ENCODE data around the gene FZR1. TPM values are rescaled to one million over a fixed set of nuclear protein-coding genes. Genes with fewer than 3 reads are reported as not detected.

The FZR1 gene
- polyA plus RNA-seq, 3 donors = 7.7 to 44.6 (median 9.4) TPM

- H3K36me3 Mint-ChIP-seq = no peaks in the 10 kb centered on the region
- Histone ChIP-seq H3K4me1 (ENCODE audit: control insufficient read depth in 1 of 2, insufficient read depth in 2 of 2, low read length in 2 of 2) (peaks cover 5 to 11% of the 10 kb centered on the region in 2 donors), H4K20me1 (ENCODE audit: insufficient read depth, low read length) (no peaks in the 10 kb centered on the region), H3K4me3 (replicated peaks in 1 of 3; ENCODE audit: low read depth in 2 of 3, low read length in 3 of 3) (no peak within 1 kb of the TSS), H3K4me2 (replicated peaks; ENCODE audit: extremely low read depth, low read length, poor library complexity, severe bottlenecking) (peak within 1 kb of the TSS; percentile 31), H3K36me3 (replicated peaks in 1 of 2; ENCODE audit: control insufficient read depth in 1 of 2, insufficient read depth in 2 of 2, low read length in 2 of 2) (no peaks in the 10 kb centered on the region), H3K9me3 (replicated peaks in 1 of 2; ENCODE audit: control insufficient read depth in 1 of 2, insufficient read depth in 1 of 2, low read length in 2 of 2) (peaks cover 0 to 6% of the 10 kb centered on the region in 2 donors), H3K27ac (ENCODE audit: low read depth in 1 of 2, low read length in 2 of 2) (no peak within 1 kb of the TSS), H2AFZ (ENCODE audit: insufficient read depth, low read depth, low read length, poor library complexity, severe bottlenecking) (no peak within 1 kb of the TSS), H3K27me3 (ENCODE audit: control insufficient read depth in 2 of 2, insufficient read depth in 2 of 2, low read length in 2 of 2) (peaks cover 5 to 20% of the 10 kb centered on the region in 2 donors), H3K9ac (ENCODE audit: insufficient read depth, low read length, poor library complexity, severe bottlenecking) (no peak within 1 kb of the TSS), H3K79me2 (ENCODE audit: insufficient read depth, low read length) (no peaks in the 10 kb centered on the region)
- no peak for DNase-seq
- intact Hi-C loops (cut with micrococcal nuclease) = no loop called here
- H3K4me1 Mint-ChIP-seq = peaks cover 4% of the 10 kb centered on the region
- WGBS (ENCODE audit: insufficient coverage) = 1% methylated on average over 83 of the region's 84 CpGs
- peaks cover 0 to 7% (median 0%) of the 10 kb centered on the region in 7 donors for H3K9me3 Mint-ChIP-seq
- H3K27me3 Mint-ChIP-seq (ENCODE audit: low read depth in 3 of 3) = peaks cover 22 to 34% (median 25%) of the 10 kb centered on the region in 3 donors
- H3K27ac Mint-ChIP-seq = no peak within 1 kb of the TSS
- TF ChIP-seq CTCF (IDR thresholded peaks at IDR 0.05) = no peak
- H3K4me3 Mint-ChIP-seq = peak within 1 kb of the TSS in 1 of 2 donors; percentile 51
These were observed 79.4 kb downstream of the FZR1 start, which contains the start of gene GIPC3 for GRCh38 chr19:3585301-3586126. Gene GIPC3, plus strand, starts transcription at chr19:3585478. Its CDS starts 120 bp downstream, at chr19:3585598.

GRCh38 chr19:3586127-3586626, 80.1 kb downstream of the FZR1 start:
- Histone ChIP-seq H3K4me3 (replicated peaks in 1 of 3; ENCODE audit: low read depth in 2 of 3, low read length in 3 of 3) (no peak overlapping the region), H3K9me3 (replicated peaks in 1 of 2; ENCODE audit: control insufficient read depth in 1 of 2, insufficient read depth in 1 of 2, low read length in 2 of 2) (peaks cover 5 to 12% of the 10 kb centered on the region in 2 donors), H3K27ac (ENCODE audit: low read depth in 1 of 2, low read length in 2 of 2) (no peak overlapping the region), H2AFZ (ENCODE audit: insufficient read depth, low read depth, low read length, poor library complexity, severe bottlenecking) (no peak overlapping the region), H3K36me3 (replicated peaks in 1 of 2; ENCODE audit: control insufficient read depth in 1 of 2, insufficient read depth in 2 of 2, low read length in 2 of 2) (no peaks in the 10 kb centered on the region), H3K27me3 (ENCODE audit: control insufficient read depth in 2 of 2, insufficient read depth in 2 of 2, low read length in 2 of 2) (peaks cover 5 to 20% of the 10 kb centered on the region in 2 donors), H3K4me2 (replicated peaks; ENCODE audit: extremely low read depth, low read length, poor library complexity, severe bottlenecking) (peak overlapping the region; percentile 26), H3K79me2 (ENCODE audit: insufficient read depth, low read length) (no peaks in the 10 kb centered on the region), H4K20me1 (ENCODE audit: insufficient read depth, low read length) (no peaks in the 10 kb centered on the region), H3K9ac (ENCODE audit: insufficient read depth, low read length, poor library complexity, severe bottlenecking) (no peak overlapping the region), H3K4me1 (ENCODE audit: control insufficient read depth in 1 of 2, insufficient read depth in 2 of 2, low read length in 2 of 2) (peaks cover 5 to 11% of the 10 kb centered on the region in 2 donors)
- Mint-ChIP-seq H3K9me3 (peaks cover 5 to 13% (median 6%) of the 10 kb centered on the region in 7 donors), H3K27me3 (ENCODE audit: low read depth in 3 of 3) (peaks cover 22 to 34% (median 28%) of the 10 kb centered on the region in 3 donors), H3K36me3 (no peaks in the 10 kb centered on the region), H3K4me1 (no peaks in the 10 kb centered on the region), H3K4me3 (peak overlapping the region in 1 of 2 donors; percentile 42), H3K27ac (no peak overlapping the region)
- WGBS (ENCODE audit: insufficient coverage) = 64% methylated on average over 4 of the region's 16 CpGs
- no peak for DNase-seq
- TF ChIP-seq CTCF (IDR thresholded peaks at IDR 0.05) = peak; percentile 72
- intact Hi-C loops (cut with micrococcal nuclease) = no loop called here

Data from CD14-positive monocyte (primary cell).